GM23338 (cell line): ENCODE measurements around the gene NDUFB11. TPM values are rescaled to one million over a fixed set of nuclear protein-coding genes. Genes with fewer than 3 reads are reported as not detected.

Experiments used
- EZH2phosphoT487 ChIP-seq: fragments of 200-600 bp; sonication (generic); IDR thresholded peaks from one replicate; pipeline ENCODE4 v1.8.1; 2018; ENCODE audit warnings: antibody characterized with exemption; ENCODE audit not compliant: unreplicated experiment
- POLR2AphosphoS5 ChIP-seq: IDR thresholded peaks from 2 replicates; pipeline ENCODE4 v1.6.1; 2016; ENCODE audit warnings: antibody characterized with exemption, low read depth
- STAT1 ChIP-seq: IDR thresholded peaks from one replicate; pipeline ENCODE4 v1.6.1; 2016; ENCODE audit warnings: antibody characterized with exemption; ENCODE audit not compliant: unreplicated experiment
- ZNF114 ChIP-seq: fragments of 250-450 bp; sonication (Bioruptor Pico); IDR thresholded peaks from 2 replicates; pipeline ENCODE4 v1.5.0; 2020; ENCODE audit warnings: mild to moderate bottlenecking, moderate library complexity
- ZNF331 ChIP-seq: fragments of 250-450 bp; sonication (Bioruptor Pico); IDR thresholded peaks from 2 replicates; pipeline ENCODE4 v1.5.0; 2020; ENCODE audit warnings: low read depth, mild to moderate bottlenecking, moderate library complexity
- polyA plus RNA-seq: library from polyadenylated mRNA; unstranded; fragments of >200 nt; fragmentation: Nextera tagmentation; extraction: Ambion mirVana; gene quantifications from 2 replicates; pipeline ENCODE4 v1.2.1, GENCODE V29; 2016
- total RNA-seq: library from RNA; depleted of rRNA; stranded (reverse); fragments of >200 nt; shearing (Covaris generic); gene quantifications from 2 replicates; pipeline ENCODE4 v1.2.3, GENCODE V29; 2014
- TF ChIP-seq, protein P1 (sequence below): fragments of 250-450 bp; sonication (Bioruptor Pico); IDR thresholded peaks from 2 replicates; pipeline ENCODE4 v1.5.0; 2020; ENCODE audit warnings: mild to moderate bottlenecking, moderate library complexity
- TF ChIP-seq, protein P2 (sequence below), 2 experiments: fragments of 200-600 bp in 1 of 2; sonication (generic) in 1 of 2; conservative IDR thresholded peaks; 2 replicates each; pipeline versions ENCODE4 v1.5.1 to v1.6.1; 2016 to 2017; ENCODE audit warnings: antibody characterized with exemption in 2 of 2, low read depth in 2 of 2, mild to moderate bottlenecking in 2 of 2, moderate library complexity in 1 of 2

The NDUFB11 gene
- total and polyA plus RNA-seq, 2 experiments from 2014 or later = 103 to 238 TPM

DNA sequence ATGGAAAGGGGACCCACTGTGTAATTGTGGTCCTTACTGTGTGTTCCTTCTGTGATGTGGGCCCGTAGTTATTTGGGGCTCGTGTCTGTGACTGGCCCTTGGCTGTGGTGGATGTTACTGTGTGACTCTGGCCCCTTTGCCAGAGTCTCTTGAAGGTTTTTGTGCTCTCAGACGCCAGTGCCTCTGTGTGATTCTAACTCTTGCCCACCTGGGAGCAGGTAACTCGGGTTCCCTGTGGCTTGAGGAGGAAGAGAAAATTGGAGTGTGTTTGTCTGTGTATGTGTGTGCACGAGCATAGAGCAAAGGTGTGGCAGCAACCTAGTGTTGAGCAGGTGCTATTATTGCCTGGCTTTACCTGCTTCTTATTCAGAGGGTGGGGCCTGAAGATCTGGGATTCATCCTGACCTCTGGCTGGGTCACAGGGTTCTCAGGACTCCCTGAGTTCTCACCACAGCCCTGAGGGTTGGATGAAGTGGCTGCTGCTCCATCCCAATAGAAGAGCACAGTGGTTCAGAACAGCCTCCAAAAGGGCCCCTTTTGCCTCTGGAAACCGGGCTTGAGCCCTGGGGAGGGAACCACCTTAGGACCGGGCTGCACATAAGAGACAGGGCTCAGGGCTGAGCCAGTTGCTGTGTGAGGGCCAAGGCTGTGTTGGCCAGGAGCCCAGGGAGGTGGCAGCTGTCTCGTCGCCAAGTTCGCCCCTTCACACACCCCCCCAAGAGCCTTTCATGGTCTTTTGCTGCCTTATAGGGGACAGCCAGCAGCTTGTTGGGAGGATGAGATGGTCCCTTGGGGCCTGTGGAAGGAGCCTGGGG, 1.8 kb upstream of the NDUFB11 start (continued):
- TF ChIP-seq, protein P1, sequence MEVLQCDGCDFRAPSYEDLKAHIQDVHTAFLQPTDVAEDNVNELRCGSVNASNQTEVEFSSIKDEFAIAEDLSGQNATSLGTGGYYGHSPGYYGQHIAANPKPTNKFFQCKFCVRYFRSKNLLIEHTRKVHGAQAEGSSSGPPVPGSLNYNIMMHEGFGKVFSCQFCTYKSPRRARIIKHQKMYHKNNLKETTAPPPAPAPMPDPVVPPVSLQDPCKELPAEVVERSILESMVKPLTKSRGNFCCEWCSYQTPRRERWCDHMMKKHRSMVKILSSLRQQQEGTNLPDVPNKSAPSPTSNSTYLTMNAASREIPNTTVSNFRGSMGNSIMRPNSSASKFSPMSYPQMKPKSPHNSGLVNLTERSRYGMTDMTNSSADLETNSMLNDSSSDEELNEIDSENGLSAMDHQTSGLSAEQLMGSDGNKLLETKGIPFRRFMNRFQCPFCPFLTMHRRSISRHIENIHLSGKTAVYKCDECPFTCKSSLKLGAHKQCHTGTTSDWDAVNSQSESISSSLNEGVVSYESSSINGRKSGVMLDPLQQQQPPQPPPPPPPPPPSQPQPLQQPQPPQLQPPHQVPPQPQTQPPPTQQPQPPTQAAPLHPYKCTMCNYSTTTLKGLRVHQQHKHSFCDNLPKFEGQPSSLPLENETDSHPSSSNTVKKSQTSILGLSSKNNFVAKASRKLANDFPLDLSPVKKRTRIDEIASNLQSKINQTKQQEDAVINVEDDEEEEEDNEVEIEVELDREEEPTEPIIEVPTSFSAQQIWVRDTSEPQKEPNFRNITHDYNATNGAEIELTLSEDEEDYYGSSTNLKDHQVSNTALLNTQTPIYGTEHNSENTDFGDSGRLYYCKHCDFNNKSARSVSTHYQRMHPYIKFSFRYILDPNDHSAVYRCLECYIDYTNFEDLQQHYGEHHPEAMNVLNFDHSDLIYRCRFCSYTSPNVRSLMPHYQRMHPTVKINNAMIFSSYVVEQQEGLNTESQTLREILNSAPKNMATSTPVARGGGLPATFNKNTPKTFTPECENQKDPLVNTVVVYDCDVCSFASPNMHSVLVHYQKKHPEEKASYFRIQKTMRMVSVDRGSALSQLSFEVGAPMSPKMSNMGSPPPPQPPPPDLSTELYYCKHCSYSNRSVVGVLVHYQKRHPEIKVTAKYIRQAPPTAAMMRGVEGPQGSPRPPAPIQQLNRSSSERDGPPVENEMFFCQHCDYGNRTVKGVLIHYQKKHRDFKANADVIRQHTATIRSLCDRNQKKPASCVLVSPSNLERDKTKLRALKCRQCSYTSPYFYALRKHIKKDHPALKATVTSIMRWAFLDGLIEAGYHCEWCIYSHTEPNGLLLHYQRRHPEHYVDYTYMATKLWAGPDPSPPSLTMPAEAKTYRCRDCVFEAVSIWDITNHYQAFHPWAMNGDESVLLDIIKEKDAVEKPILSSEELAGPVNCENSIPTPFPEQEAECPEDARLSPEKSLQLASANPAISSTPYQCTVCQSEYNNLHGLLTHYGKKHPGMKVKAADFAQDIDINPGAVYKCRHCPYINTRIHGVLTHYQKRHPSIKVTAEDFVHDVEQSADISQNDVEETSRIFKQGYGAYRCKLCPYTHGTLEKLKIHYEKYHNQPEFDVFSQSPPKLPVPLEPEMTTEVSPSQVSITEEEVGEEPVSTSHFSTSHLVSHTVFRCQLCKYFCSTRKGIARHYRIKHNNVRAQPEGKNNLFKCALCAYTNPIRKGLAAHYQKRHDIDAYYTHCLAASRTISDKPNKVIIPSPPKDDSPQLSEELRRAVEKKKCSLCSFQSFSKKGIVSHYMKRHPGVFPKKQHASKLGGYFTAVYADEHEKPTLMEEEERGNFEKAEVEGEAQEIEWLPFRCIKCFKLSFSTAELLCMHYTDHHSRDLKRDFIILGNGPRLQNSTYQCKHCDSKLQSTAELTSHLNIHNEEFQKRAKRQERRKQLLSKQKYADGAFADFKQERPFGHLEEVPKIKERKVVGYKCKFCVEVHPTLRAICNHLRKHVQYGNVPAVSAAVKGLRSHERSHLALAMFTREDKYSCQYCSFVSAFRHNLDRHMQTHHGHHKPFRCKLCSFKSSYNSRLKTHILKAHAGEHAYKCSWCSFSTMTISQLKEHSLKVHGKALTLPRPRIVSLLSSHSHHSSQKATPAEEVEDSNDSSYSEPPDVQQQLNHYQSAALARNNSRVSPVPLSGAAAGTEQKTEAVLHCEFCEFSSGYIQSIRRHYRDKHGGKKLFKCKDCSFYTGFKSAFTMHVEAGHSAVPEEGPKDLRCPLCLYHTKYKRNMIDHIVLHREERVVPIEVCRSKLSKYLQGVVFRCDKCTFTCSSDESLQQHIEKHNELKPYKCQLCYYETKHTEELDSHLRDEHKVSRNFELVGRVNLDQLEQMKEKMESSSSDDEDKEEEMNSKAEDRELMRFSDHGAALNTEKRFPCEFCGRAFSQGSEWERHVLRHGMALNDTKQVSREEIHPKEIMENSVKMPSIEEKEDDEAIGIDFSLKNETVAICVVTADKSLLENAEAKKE (CRISPR knock-in tag) = no peak
- TF ChIP-seq POLR2AphosphoS5 (no peak), ZNF114 (no peak), EZH2phosphoT487 (no peak), ZNF331 (CRISPR knock-in tag) (no peak), STAT1 (no peak)
- TF ChIP-seq, protein P2, sequence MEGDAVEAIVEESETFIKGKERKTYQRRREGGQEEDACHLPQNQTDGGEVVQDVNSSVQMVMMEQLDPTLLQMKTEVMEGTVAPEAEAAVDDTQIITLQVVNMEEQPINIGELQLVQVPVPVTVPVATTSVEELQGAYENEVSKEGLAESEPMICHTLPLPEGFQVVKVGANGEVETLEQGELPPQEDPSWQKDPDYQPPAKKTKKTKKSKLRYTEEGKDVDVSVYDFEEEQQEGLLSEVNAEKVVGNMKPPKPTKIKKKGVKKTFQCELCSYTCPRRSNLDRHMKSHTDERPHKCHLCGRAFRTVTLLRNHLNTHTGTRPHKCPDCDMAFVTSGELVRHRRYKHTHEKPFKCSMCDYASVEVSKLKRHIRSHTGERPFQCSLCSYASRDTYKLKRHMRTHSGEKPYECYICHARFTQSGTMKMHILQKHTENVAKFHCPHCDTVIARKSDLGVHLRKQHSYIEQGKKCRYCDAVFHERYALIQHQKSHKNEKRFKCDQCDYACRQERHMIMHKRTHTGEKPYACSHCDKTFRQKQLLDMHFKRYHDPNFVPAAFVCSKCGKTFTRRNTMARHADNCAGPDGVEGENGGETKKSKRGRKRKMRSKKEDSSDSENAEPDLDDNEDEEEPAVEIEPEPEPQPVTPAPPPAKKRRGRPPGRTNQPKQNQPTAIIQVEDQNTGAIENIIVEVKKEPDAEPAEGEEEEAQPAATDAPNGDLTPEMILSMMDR (conservative IDR thresholded peaks at IDR 0.05; ENCODE audit: low read depth in 2 of 2) = no peak
